Stimulated activated naive B cell treated with anti-CD40 and anti-IgM and Interleukin-4, amounts not matched to agents 10 μg/mL and 1 μg/mL and 100 μg/mL, for 72 hours (primary cell): Measurements from ENCODE around the gene DNAH1.

Experiments used
- ATAC-seq, 2 donors: fragments of 150-1000 bp; cut with Tn5 transposase; replicated peaks; 2 replicates each; pipeline ENCODE4 v1.10.0; 2021; ENCODE audit warnings: moderate library complexity in 1 of 2
- DNase-seq: peaks from one replicate; pipeline ENCODE4 v3.0.0; 2021
- H3K27ac Mint-ChIP-seq: one replicate; pipeline ENCODE4 v1.8.0; 2022; ENCODE audit warnings: mild to moderate bottlenecking, mixed read lengths
- H3K27me3 Mint-ChIP-seq, 2 donors: one replicate each; pipeline ENCODE4 v1.8.0; 2022; ENCODE audit warnings: mixed read lengths in 2 of 2
- H3K36me3 Mint-ChIP-seq, 2 donors: one replicate each; pipeline ENCODE4 v1.8.0; 2022; ENCODE audit warnings: mixed read lengths in 2 of 2, mild to moderate bottlenecking in 1 of 2
- H3K4me1 Mint-ChIP-seq, 2 donors: one replicate each; pipeline ENCODE4 v1.8.0; 2022; ENCODE audit warnings: mixed read lengths in 2 of 2, mild to moderate bottlenecking in 1 of 2
- H3K4me3 Mint-ChIP-seq, 2 donors: one replicate each; pipeline ENCODE4 v1.8.0; 2022; ENCODE audit warnings: mild to moderate bottlenecking in 2 of 2, mixed read lengths in 2 of 2, moderate library complexity in 1 of 2
- H3K9me3 Mint-ChIP-seq, 2 donors: one replicate each; pipeline ENCODE4 v1.8.0; 2022; ENCODE audit warnings: mixed read lengths in 2 of 2, mild to moderate bottlenecking in 1 of 2

Gene DNAH1

DNA sequence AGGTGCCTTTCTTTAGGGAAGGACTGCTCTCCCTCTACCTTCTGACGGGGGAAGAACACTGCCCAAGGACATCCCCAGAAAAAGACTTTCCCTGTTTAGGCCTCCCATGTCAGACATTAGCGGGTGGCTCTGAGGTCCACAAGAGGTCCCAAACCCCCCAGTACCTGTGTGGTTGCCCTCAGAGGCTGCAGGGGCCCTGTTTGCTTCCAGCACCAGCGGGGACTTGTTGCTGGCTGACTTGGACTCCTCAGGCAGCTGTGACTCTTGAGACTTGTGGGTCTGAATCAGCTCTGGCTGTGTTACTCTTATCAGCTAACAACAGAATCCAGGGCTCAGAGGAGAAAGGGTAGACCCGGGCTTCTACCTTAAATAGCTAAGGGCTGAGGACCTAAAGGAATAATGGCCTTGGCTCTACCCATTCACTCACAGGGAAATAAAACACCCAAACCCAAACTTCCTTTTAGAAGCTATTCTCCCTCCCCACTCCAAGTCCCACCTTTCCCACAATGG, 89.5 kb downstream of the DNAH1 start:
- Mint-ChIP-seq H3K27me3 (no peaks in the 10 kb centered on the region), H3K27ac (no peak overlapping the region), H3K4me1 (peaks cover 20 to 29% of the 10 kb centered on the region in 2 donors), H3K36me3 (peaks cover 39 to 65% of the 10 kb centered on the region in 2 donors), H3K9me3 (no peaks in the 10 kb centered on the region), H3K4me3 (no peak overlapping the region)
- no peak for DNase-seq
- ATAC-seq = no peak

DNA sequence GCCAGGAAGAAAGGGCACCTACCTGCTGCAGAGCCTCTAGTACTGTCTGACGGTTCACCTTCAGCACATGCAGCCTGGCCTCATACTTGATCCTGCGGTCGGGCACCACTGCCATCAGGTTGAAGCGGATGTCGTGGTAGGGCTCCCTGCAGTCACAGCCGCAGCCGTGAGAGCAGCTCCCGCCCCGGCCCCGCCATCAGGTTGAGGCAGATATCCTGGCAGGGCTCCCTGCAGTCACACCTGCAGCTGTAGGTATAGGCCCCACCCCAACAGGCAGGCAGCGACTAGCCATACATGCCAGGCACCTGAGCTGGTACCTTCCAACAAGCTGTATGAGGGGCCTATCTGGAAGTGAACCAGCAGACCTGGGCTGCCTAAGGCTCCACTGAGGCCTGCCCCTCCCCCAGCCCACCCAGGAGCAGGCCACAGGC, 90.1 kb downstream of the DNAH1 start:
- peaks cover 20 to 35% of the 10 kb centered on the region in 2 donors for H3K4me1 Mint-ChIP-seq

DNA sequence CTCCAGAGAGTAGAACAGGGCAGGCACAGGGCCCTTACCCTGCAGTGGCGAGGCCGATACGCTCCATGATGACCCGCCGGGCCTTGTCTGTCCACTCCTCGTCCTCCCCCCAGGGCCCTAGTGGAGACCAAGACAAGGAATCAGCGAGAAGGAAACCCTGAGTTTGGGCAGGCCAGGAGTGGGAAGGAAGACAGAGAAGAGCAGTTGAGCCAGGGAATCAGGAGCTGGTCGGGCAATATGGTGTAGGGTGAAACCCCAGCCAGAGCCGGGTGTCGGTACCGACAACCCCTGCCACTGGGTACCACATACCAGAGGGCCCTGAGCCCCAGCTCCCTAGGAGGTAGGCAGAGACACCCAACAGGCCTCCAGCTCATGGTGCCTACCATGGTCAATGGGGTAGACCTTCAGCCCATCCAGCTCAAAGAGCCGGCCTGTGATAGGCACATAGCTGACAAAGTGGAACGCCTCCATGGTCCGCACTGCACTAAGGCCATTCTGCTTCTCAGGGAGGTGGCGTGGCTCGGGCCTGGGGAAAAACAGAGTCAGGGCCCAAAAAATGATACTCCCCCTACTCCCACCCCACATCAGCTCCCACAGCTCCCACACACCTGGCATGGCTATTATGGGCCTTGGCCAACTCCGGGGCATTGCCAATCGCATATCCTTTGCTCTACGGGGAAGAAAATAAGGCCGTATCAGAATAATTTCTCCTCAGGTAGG, 90.8 kb downstream of the DNAH1 start:
- peaks cover 36 to 52% of the 10 kb centered on the region in 2 donors for H3K36me3 Mint-ChIP-seq
- no peak overlapping the region for H3K4me3 Mint-ChIP-seq
- H3K27me3 Mint-ChIP-seq = no peaks in the 10 kb centered on the region
- no peak overlapping the region for H3K27ac Mint-ChIP-seq
- DNase-seq = no peak
- no peaks in the 10 kb centered on the region for H3K9me3 Mint-ChIP-seq
- no peak for ATAC-seq
- peaks cover 26 to 42% of the 10 kb centered on the region in 2 donors for H3K4me1 Mint-ChIP-seq

More for the DNA sequence above, 90.1 kb downstream of the DNAH1 start:
- H3K27ac Mint-ChIP-seq = no peak overlapping the region
- no peaks in the 10 kb centered on the region for H3K9me3 Mint-ChIP-seq
- H3K4me3 Mint-ChIP-seq = no peak overlapping the region
- DNase-seq (no peak), ATAC-seq (no peak)
- H3K27me3 Mint-ChIP-seq = no peaks in the 10 kb centered on the region
- peaks cover 41 to 60% of the 10 kb centered on the region in 2 donors for H3K36me3 Mint-ChIP-seq

DNA sequence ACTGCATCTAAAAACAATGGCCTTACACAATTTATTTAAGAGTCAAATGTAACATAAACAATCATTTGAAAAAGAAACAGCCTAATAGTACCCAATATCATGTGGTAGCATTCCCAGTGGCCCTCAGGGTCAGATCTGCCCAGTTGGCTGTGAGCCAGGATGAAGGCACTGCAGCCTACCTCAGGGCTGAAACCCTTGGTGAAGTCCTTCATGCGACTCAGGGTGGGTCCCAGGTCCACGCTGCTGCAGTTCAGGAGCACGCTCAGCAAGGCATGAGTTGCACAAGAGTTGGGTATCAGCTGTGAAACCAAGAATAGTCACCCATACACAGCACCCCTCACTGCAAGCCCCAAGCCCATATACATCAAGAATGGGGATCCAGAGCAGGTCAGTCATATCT, 91.7 kb downstream of the DNAH1 start:
- no peaks in the 10 kb centered on the region for H3K27me3 Mint-ChIP-seq
- peaks cover 26 to 51% of the 10 kb centered on the region in 2 donors for H3K4me1 Mint-ChIP-seq
- ATAC-seq (no peak), DNase-seq (no peak)
- peaks cover 32 to 46% of the 10 kb centered on the region in 2 donors for H3K36me3 Mint-ChIP-seq
- H3K9me3 Mint-ChIP-seq = no peaks in the 10 kb centered on the region
- no peak overlapping the region for H3K27ac Mint-ChIP-seq
- H3K4me3 Mint-ChIP-seq = peak overlapping the region in 1 of 2 donors; percentile 95

DNA sequence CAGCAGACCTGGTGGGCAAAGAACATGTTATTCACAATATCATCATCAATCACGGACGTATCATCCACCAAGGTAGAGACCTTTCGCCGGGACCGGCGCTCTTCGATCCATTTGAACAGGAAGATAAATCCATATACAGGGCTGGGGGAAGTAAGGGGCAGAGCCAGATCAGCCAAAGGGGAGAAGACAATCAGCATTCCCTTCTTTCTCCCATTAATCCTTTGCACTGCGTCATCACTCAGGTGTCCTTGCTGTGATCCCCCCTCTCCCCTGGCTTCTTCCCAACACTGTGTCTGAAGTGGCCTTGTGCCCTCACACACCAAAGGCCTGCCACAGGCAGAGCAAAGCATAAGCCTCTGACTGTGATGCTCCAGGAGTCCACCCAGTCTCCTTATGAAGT, 92.3 kb downstream of the DNAH1 start:
- peaks cover 26 to 53% of the 10 kb centered on the region in 2 donors for H3K4me1 Mint-ChIP-seq
- peak overlapping the region; percentile 94 to 95 for H3K4me3 Mint-ChIP-seq
- ATAC-seq = no peak
- H3K36me3 Mint-ChIP-seq = peaks cover 26 to 39% of the 10 kb centered on the region in 2 donors
- H3K9me3 Mint-ChIP-seq = no peaks in the 10 kb centered on the region
- no peaks in the 10 kb centered on the region for H3K27me3 Mint-ChIP-seq
- no peak for DNase-seq
- peak overlapping the region; percentile 98 for H3K27ac Mint-ChIP-seq

DNA sequence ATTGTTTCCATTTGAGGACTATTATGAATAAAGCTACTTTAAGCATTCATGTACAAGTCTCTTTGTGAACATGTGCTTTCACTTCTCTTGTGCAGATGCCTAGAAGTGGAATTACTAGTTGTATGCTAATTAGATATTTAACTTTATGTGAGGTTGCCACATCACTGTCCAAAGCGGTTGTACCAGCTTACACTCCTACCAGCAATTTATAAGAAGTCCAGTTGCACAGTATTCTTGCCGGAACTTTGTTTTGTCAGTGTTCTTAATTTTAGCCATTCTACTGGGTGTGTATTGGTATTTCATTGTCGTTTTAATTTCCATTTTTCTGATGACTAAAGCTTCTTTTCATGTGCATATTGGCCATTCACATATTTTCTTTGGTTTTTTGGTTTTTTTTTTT, 99.7 kb downstream of the DNAH1 start:
- Mint-ChIP-seq H3K27me3 (no peaks in the 10 kb centered on the region), H3K36me3 (peaks cover 5 to 8% of the 10 kb centered on the region in 2 donors), H3K27ac (no peak overlapping the region), H3K9me3 (no peaks in the 10 kb centered on the region), H3K4me1 (peaks cover 8 to 27% of the 10 kb centered on the region in 2 donors), H3K4me3 (no peak overlapping the region)
- no peak for ATAC-seq
- DNase-seq = no peak

DNA sequence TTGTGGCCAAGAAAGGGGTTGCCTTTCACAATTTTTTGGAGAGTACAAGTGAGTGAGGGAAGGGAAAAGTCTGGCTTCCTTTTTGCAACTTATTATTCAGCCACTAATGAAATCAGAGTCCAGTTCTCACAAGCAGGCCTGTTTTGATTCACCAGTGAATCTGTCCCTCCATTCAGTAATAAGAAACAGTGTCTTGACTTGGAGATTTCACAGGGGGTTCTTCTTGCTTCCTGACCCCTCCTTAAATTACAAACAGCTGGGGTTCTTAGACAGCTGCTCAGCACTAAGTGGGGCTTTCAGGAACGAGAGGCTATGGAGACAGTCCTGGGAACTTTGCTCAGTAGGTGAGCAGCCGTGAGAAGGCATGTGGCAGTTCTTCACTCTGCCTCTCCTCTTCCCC, 104.3 kb downstream of the DNAH1 start:
- no peak for DNase-seq
- Mint-ChIP-seq H3K4me3 (no peak overlapping the region), H3K4me1 (peaks cover 0 to 4% of the 10 kb centered on the region in 2 donors), H3K27me3 (no peaks in the 10 kb centered on the region), H3K27ac (no peak overlapping the region), H3K36me3 (peaks cover 0 to 6% of the 10 kb centered on the region in 2 donors), H3K9me3 (no peaks in the 10 kb centered on the region)
- ATAC-seq = no peak

DNA sequence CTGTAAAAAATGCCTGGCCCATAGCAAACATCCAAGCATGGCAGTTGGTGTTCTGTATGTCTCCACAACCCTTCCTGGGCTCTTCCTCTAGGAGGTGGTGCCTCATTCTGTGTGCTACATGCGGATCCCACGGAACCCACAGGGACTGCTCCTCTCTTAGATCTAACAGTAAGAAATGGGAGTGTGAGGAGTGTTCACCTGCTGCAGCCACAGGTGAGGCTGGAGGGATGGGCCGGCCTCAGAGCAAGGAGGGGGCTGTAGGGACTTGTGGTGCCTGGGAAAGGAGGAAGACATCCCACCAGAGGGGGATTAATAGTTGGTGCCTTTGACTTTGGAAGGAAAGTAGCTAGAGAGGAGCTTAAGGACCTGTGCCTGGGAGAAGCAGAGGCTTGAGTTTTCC, 106.5 kb downstream of the DNAH1 start:
- Mint-ChIP-seq H3K9me3 (no peaks in the 10 kb centered on the region), H3K27me3 (no peaks in the 10 kb centered on the region), H3K27ac (no peak overlapping the region), H3K4me1 (no peaks in the 10 kb centered on the region), H3K36me3 (peaks cover 0 to 4% of the 10 kb centered on the region in 2 donors), H3K4me3 (no peak overlapping the region)
- ATAC-seq (no peak), DNase-seq (no peak)

DNA sequence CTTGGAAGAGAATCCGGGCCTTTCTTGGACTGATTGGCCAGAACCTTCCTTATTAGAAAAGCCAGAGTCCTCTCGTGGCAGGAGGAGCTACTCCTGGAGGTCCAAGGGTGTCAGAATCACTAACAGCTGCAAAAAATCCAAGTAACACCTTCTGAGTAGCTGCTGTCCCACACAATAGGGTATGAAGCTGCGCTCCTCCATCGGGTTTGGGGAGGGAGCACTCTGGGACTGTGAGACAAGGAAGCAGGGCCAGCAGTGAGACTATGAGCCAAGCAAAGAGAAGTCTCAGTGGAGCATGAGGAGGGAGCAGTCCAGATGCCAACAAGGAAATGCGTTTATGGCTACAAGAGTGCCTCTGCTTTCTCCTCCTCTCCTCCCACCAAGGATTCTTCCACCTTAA, 107.1 kb downstream of the DNAH1 start:
- Mint-ChIP-seq H3K27me3 (no peaks in the 10 kb centered on the region), H3K27ac (no peak overlapping the region), H3K36me3 (peaks cover 0 to 4% of the 10 kb centered on the region in 2 donors), H3K4me3 (no peak overlapping the region), H3K4me1 (no peaks in the 10 kb centered on the region), H3K9me3 (no peaks in the 10 kb centered on the region)
- DNase-seq (no peak), ATAC-seq (no peak)

DNA sequence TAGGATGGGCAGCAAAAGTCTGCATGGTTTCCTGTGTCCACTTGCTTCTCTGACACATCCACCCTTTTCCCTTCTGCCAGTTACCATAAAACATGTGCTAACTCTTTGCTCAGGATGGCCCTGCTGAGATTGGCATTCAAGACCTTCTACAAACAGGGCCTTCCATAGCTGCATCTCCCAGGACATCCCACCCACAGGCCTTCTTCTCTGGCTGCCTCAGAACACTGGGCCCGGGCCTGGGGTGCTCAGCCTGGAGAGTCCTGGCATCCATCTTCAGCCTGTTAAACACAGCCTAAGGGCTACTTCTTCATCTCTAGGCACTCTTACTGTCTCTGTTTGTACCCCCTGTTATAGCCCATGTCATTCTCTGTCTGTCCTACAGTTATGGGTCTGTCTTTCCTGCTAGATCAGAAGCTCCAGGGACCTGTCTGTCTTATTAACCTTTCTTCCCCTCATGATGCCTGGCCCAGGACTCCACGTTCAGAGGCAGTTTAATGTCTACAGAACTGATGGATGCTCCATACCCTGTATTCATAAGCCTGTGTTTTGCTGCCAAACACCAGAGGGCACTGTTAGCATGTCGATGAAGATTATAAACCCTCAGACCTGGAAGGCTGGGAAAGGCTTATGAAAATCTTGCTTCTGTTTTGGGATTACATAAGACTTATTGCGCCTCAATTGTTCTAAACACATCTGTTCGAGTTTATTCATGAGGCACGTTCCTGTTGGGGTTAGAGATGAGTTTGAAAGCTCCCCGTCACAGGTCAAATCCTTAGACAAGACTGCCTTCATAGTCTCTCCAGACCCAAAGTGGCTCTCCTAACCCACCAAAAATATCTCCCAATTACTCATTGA, 112.3 kb downstream of the DNAH1 start:
- Mint-ChIP-seq H3K4me1 (no peaks in the 10 kb centered on the region), H3K27me3 (peaks cover 0 to 4% of the 10 kb centered on the region in 2 donors), H3K27ac (no peak overlapping the region), H3K4me3 (no peak overlapping the region), H3K36me3 (no peaks in the 10 kb centered on the region), H3K9me3 (no peaks in the 10 kb centered on the region)
- DNase-seq (no peak), ATAC-seq (peak; percentile 80 to 89)

DNA sequence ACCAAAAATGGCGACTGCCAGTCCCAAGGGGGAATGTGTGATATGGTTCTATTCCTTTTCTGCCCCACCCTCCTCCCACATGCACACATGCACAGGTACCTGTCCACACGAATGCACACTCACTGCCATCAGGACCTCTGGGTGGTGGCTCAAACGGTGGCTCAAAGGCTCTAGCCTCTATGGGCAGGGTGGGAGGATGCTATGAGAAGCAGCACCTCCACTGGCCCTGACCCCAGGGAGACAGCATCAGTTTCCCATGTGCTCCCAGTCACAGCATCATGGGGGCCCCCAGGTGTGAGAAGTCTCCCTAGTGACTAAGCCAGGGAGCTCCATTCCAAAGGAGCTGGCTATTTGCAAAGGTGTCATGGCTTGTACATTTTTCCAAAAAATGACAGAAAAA, 112.9 kb downstream of the DNAH1 start:
- Mint-ChIP-seq H3K27ac (no peak overlapping the region), H3K27me3 (peaks cover 0 to 4% of the 10 kb centered on the region in 2 donors), H3K9me3 (no peaks in the 10 kb centered on the region), H3K36me3 (no peaks in the 10 kb centered on the region), H3K4me1 (no peaks in the 10 kb centered on the region), H3K4me3 (no peak overlapping the region)
- DNase-seq = no peak
- ATAC-seq = no peak

DNA sequence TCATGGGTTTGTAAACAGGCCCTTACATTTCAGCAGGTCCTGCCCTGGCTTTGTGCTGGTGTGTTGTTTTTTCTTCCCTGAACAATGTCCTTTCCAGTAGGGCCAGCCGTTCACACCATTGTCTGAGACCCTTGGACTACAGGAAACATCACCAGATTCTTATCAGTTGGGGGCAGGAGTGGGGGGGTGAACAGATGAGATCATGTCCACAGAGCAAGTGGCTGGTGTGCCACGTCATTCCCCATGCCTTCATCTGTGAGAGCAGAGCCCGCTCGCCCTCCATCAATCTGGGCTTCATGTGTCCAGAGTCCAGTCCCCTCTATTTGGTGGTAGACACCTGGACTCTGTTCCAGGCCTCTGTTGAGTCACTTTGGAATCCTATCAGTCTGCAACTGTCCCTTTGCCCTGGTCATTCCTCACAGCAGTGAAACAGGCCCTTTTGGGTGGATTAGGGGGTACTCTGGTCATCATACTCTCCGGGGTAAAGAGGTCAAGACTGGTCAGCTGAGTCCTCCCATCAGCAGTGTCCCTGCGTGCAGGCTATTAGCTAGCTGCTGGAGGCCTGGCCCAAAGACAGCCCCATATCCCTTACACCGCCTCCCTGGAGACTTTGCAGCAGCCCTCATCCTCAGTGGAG, 113.8 kb downstream of the DNAH1 start:
- Mint-ChIP-seq H3K9me3 (no peaks in the 10 kb centered on the region), H3K4me3 (no peak overlapping the region), H3K36me3 (no peaks in the 10 kb centered on the region), H3K27ac (no peak overlapping the region), H3K4me1 (no peaks in the 10 kb centered on the region), H3K27me3 (peaks cover 0 to 4% of the 10 kb centered on the region in 2 donors)
- DNase-seq (no peak), ATAC-seq (no peak)

DNA sequence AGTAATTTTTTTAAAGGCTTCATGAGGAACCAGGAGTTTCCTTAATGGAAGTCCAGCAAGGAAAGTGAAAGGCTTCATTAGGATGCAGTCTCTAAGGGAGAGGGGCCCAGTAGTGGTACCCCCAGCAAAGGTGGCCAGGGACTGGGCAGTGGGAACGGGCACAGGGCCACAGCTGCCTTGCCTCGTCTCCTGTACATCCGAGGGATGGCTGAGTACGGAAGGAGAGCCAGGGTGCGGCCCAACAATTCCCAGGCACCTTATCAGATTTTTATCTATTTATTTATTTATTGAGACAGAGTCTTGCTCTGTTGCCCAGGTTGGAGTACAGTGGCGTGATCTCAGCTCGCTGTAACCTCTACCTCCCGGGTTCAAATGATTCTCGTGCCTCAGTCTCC, 114.3 kb downstream of the DNAH1 start:
- no peak overlapping the region for H3K27ac Mint-ChIP-seq
- H3K36me3 Mint-ChIP-seq = no peaks in the 10 kb centered on the region
- no peaks in the 10 kb centered on the region for H3K9me3 Mint-ChIP-seq
- peaks cover 0 to 4% of the 10 kb centered on the region in 2 donors for H3K27me3 Mint-ChIP-seq
- no peak for DNase-seq
- no peak overlapping the region for H3K4me3 Mint-ChIP-seq
- no peak for ATAC-seq
- no peaks in the 10 kb centered on the region for H3K4me1 Mint-ChIP-seq

DNA sequence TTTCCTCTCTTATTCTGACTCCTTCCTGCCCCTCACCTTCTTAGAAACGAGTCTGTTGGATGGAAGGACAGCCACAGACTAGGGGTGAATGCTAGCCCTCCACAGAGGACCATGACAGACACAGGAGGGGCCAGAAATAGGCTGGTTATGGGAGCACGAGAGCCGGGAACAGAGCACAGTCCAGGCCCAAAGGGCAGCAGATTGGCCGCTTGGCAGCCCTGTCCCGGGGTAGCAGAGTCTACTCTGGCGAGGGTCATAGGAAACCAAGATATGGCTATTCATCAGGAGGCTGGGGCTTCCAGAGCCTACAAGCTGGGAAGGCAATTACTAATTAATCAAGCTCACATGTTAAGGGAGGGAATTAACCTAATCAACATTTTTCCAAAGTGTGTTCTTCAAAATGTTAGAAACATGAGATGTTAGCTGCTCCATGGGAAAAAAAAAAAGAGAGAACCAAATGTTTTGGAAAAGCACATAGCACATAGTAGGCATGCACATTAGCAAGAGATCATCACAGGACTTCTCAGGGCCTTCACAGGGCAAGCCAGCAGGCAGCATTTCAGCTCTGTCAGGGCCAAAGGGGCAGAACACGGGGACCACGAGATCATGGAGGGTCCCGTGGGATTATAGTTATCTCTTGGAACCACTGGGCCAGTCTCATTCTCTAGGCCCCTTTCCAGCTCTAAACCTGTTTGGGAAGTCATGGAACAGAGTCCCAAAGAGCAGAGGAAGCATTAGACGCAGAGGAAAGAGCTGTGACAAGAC, 115.5 kb downstream of the DNAH1 start:
- peaks cover 0 to 4% of the 10 kb centered on the region in 2 donors for H3K27me3 Mint-ChIP-seq
- H3K4me3 Mint-ChIP-seq = no peak overlapping the region
- DNase-seq (no peak), ATAC-seq (no peak)
- no peaks in the 10 kb centered on the region for H3K9me3 Mint-ChIP-seq
- no peaks in the 10 kb centered on the region for H3K36me3 Mint-ChIP-seq
- no peaks in the 10 kb centered on the region for H3K4me1 Mint-ChIP-seq
- H3K27ac Mint-ChIP-seq = no peak overlapping the region
